Activated CD4-positive, alpha-beta T cell treated with anti-CD3 and anti-CD28 coated beads, Interleukin-2, amount 10 ng/mL, durations not matched to agents 7 days and 5 days (primary cell): ENCODE data around the gene FLRT2. TPM values are rescaled to one million over a fixed set of nuclear protein-coding genes. Genes with fewer than 3 reads are reported as not detected.

Source experiments
- CTCF ChIA-PET: fragments of 350-600 bp; sonication (Branson Sonifier 250); formaldehyde crosslinking; loops from one replicate; lab custom pipeline; 2021; ENCODE audit warnings: antibody characterized with exemption; lab: Charles Lee
- POLR2A ChIA-PET: fragments of 350-600 bp; sonication (Branson Sonifier 250); formaldehyde crosslinking; loops from one replicate; lab custom pipeline; 2021; ENCODE audit warnings: antibody characterized with exemption; lab: Charles Lee
- DNase-seq: peaks from one replicate; pipeline ENCODE4 v3.0.0-alpha.2; 2020
- H3K27ac Mint-ChIP-seq: one replicate; pipeline ENCODE4 v1.8.0; 2021; ENCODE audit warnings: mild to moderate bottlenecking, moderate library complexity, mixed read lengths
- H3K27me3 Mint-ChIP-seq: one replicate; pipeline ENCODE4 v1.8.0; 2021; ENCODE audit warnings: mixed read lengths
- H3K36me3 Mint-ChIP-seq: one replicate; pipeline ENCODE4 v1.8.0; 2021; ENCODE audit warnings: low read depth, mixed read lengths
- H3K4me1 Mint-ChIP-seq: one replicate; pipeline ENCODE4 v1.8.0; 2021; ENCODE audit warnings: mixed read lengths
- H3K4me3 Mint-ChIP-seq: one replicate; pipeline ENCODE4 v1.8.0; 2021; ENCODE audit warnings: mild to moderate bottlenecking, moderate library complexity, mixed read lengths
- H3K9me3 Mint-ChIP-seq: one replicate; pipeline ENCODE4 v1.8.0; 2021; ENCODE audit warnings: mixed read lengths
- total RNA-seq, 2 experiments: library from RNA; stranded (reverse); gene quantifications; one replicate each; pipeline ENCODE4 v1.2.3, GENCODE V29; 2021

FLRT2 gene
- total RNA-seq, 2 experiments from 2014 or later, result not detected

DNA sequence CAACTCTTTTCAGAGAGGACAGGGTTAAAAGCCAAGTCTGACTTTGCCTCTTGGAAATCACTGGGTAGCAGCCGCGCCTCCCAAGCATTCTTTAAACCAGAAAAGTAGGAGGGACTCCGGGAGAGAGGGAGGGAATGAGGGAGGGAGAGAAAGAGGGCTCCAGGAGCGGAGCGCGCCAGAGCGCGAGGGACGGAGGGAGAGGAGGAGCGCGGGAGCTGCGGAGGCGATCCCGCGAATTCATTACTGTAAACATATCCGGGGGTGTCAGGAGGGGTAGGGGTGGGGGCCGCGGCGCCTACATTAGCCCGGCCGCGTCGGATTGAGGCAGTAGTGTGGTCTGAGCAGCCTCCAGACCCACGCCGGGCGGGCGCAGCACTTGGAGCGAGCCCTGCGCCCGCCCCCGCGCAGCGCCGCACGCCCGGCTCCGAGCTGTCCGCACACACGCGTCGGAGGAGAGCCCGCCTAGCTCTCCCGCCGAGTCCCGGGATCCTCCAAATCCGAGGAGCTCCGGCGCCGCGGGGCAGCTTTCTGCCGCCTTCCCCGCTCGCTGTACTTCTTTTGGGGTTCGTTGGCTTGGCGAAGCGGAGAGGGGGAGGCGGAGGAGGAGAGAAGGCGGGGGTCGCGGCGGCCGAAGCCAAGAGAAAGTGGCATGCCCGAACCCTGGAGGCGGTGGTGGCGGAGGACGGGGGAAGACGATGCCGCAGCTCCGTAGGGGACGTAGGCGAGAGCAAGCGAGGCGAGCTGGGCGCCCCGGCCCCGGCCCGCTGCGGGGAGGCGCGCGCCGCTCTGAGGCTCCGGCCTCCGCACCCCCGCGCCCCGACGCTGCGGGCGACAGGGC is 3.3 kb downstream of the FLRT2 start:
- Mint-ChIP-seq H3K27ac (peak overlapping the region; percentile 19), H3K36me3 (peaks cover 1% of the 10 kb centered on the region), H3K27me3 (peaks cover 72% of the 10 kb centered on the region), H3K4me3 (no peak overlapping the region), H3K4me1 (peaks cover 11% of the 10 kb centered on the region), H3K9me3 (peaks cover 2% of the 10 kb centered on the region)
- CTCF ChIA-PET, result no interaction called here
- no peak for DNase-seq
- POLR2A ChIA-PET, result no interaction called here

DNA sequence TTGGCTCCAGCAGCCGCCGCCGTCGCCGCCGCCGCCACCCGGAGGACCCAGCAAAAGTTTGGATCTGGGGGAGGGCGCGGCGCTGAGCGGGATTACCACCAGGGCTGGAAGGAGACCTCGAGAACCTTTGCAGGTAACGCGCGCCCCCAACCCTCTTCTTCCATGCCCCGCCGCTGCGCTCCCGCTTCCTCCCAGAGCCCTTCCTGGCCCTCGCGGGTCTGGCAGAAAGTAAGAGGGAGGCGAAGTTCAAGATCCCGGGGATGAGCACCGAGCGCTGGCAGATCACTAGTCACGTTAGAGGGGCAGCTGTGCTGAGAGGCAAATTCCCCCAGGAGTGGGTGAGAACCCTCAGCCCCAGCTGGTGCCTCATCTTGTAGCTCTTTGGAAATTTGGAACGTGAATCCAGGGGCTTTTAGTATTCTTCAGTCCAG is 3.9 kb downstream of the FLRT2 start:
- no peak overlapping the region for H3K4me3 Mint-ChIP-seq
- peaks cover 2% of the 10 kb centered on the region for H3K9me3 Mint-ChIP-seq
- H3K27ac Mint-ChIP-seq, result no peak overlapping the region
- POLR2A ChIA-PET, result no interaction called here
- CTCF ChIA-PET, result no interaction called here
- H3K27me3 Mint-ChIP-seq, result peaks cover 66% of the 10 kb centered on the region
- peaks cover 1% of the 10 kb centered on the region for H3K36me3 Mint-ChIP-seq
- no peak for DNase-seq
- H3K4me1 Mint-ChIP-seq, result peaks cover 11% of the 10 kb centered on the region

DNA sequence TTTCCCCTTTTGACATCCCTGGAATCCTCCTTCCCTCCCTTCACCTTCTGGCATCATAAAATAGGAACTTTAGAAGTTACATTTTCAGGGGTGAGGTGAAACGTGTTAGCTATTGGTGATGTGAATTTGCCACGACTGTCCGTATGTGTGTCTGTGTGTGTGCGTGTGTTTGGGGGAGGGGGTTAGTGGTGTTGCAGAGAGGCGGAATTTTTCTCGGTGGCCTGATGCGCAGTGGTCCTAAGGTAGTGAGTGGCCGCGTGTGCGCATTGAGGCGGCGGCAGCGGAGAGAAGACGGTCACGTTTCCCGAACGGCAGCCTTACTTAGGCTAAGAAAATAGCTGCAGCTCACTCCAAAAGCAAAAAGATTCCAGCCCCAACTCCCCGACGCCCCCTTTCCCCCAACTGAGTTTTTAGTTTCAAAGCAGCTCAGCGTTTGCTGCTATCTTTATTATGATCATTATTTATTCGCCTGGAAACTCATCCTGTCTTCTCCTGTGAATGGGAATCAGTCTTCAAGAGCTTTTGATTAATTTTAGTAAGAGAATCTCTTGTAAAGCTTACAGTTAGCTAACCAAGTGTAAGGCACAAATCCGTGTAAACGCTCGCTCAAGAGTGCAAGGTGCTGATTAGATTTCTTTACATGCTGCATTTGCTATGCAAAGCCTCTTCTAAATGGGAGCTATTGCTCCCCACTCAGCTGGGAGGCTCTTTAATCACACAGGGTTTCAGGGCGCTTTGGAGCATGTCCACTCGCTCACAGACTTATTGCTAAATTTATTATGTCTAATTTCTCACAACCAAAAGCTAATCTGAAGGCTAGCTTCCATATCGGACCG is 4.7 kb downstream of the FLRT2 start:
- DNase-seq, result no peak
- Mint-ChIP-seq H3K4me3 (no peak overlapping the region), H3K27me3 (peaks cover 59% of the 10 kb centered on the region), H3K27ac (no peak overlapping the region), H3K9me3 (peaks cover 2% of the 10 kb centered on the region), H3K36me3 (peaks cover 1% of the 10 kb centered on the region), H3K4me1 (peaks cover 11% of the 10 kb centered on the region)
- ChIA-PET CTCF (no interaction called here), POLR2A (no interaction called here)

DNA sequence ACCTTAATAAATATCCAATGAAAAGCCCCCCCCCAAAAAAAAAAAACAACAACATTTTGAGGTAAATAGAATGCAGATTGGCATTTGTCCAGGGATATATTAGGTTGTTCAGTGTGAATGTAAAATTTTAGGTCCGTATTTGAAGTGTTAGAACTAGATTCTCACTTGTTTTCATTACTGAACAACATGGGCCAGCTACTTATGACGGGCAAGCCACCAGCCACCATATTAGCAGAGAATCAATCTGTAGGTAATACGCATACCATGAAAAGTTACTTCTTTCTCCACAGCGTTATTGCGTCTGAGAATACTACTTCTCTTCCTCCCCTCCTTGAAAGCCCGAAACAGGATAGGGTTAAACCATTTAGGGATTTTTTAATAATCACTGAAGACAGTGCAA is 5.4 kb downstream of the FLRT2 start:
- Mint-ChIP-seq H3K4me1 (peaks cover 11% of the 10 kb centered on the region), H3K27me3 (peaks cover 53% of the 10 kb centered on the region), H3K9me3 (peaks cover 2% of the 10 kb centered on the region), H3K27ac (no peak overlapping the region), H3K36me3 (peaks cover 1% of the 10 kb centered on the region), H3K4me3 (no peak overlapping the region)
- no peak for DNase-seq
- CTCF ChIA-PET, result no interaction called here
- POLR2A ChIA-PET, result no interaction called here

DNA sequence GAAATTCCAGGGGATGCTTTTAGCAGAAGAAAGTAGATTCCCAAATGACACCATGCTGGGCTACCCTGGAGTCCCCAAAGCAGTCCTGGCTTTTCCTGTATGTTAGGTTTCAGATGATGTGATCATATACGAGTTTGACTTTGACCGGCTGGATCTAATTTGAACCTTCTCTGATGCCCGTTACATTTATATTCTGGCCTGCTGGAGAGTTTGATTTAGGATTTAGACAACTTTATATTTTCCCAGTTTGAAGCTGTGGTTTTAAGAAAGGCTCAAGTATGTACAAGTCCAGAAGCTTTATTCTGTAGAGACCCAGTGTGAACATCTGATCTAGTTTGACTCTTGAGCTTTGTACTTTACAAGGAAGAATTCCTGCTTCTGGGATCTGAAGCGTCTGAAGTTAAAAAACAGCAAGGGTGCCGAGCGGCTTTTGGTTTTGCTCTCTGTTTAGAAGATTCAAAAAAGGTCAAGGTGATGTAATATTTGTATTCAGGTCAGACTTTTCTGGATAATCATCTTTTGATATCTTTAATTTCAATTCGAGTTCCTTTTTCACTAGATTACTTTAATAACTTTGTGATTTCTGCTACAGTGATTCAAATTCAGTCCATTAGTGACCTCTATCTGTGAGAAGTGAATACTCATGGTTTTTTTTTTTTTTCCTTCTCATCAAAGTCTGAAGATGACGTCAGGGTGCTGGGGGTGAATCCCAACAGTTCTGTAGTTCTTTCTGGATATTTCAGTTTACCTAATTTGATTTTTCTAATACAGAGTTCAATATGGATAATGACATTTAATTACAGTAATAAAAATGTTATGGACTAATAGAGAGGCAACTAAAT is 6.3 kb downstream of the FLRT2 start:
- H3K36me3 Mint-ChIP-seq, result peaks cover 1% of the 10 kb centered on the region
- CTCF ChIA-PET, result no interaction called here

DNA sequence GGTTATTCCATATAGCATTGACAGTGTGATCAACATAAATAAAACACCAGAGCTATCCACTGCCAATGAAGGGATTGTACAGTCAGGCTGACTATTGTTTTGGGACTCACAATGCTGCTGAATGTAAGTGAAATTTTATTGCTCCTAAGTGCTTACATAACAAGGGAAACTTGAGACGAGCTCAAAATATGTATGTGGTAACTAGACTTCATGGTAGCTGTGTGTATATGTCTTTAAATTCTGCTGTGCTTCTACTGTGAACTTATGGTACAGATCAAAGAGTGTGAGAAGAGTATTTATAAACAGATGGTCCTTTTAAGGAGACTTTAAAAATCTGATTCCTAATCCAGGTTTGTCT is 6.9 kb downstream of the FLRT2 start:
- ChIA-PET POLR2A (no interaction called here), CTCF (no interaction called here)
- DNase-seq, result no peak
- Mint-ChIP-seq H3K36me3 (peaks cover under 1% of the 10 kb centered on the region), H3K27me3 (peaks cover 38% of the 10 kb centered on the region), H3K4me1 (peaks cover 7% of the 10 kb centered on the region), H3K27ac (no peak overlapping the region), H3K9me3 (peaks cover under 1% of the 10 kb centered on the region), H3K4me3 (no peak overlapping the region)

More for the DNA sequence above, 6.3 kb downstream of the FLRT2 start:
- no peak overlapping the region for H3K4me3 Mint-ChIP-seq
- peaks cover 2% of the 10 kb centered on the region for H3K9me3 Mint-ChIP-seq
- peaks cover 44% of the 10 kb centered on the region for H3K27me3 Mint-ChIP-seq
- peaks cover 11% of the 10 kb centered on the region for H3K4me1 Mint-ChIP-seq
- DNase-seq, result no peak
- POLR2A ChIA-PET, result no interaction called here
- H3K27ac Mint-ChIP-seq, result no peak overlapping the region

DNA sequence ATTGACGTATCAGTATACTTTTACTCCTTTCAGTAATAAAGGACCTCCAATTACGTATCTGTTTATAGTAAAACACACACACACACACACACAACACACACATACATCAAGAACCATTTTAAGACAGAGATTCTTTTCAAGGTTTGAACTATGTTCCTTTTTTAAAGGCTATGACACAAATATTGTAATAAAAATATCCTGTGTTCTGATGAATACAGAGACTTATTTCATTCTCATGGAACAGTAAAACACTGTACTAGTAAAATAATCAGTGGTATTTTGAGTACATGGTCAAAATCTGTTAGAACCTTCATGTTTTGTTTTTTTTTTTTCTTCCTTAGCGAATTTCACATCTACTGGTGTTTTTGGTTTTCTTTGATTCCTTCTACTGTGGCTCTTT is 7.6 kb downstream of the FLRT2 start:
- no peak for DNase-seq
- H3K36me3 Mint-ChIP-seq, result no peaks in the 10 kb centered on the region
- no peak overlapping the region for H3K4me3 Mint-ChIP-seq
- H3K9me3 Mint-ChIP-seq, result no peaks in the 10 kb centered on the region
- peaks cover 31% of the 10 kb centered on the region for H3K27me3 Mint-ChIP-seq
- peaks cover under 1% of the 10 kb centered on the region for H3K4me1 Mint-ChIP-seq
- ChIA-PET POLR2A (no interaction called here), CTCF (no interaction called here)
- no peak overlapping the region for H3K27ac Mint-ChIP-seq

DNA sequence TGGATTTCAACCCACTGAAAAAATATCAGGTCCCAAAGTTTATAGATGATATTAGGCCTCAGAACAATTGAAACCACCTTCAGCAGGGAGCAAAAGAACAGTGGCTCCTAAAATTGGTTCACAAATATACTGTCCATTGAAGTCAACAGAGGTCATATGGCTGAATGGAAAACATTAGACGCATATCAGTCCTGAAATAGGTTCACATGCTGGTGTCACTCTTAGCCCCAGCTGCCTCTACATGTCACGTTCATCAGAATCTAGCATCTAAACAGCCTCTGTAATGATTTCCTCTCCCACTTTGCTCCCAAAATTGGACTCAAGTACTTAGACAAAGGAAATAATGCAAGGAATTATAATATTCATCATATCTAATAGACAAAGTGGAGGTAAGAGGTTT is 8.7 kb downstream of the FLRT2 start:
- H3K4me3 Mint-ChIP-seq, result no peak overlapping the region
- no peaks in the 10 kb centered on the region for H3K9me3 Mint-ChIP-seq
- H3K36me3 Mint-ChIP-seq, result no peaks in the 10 kb centered on the region

DNA sequence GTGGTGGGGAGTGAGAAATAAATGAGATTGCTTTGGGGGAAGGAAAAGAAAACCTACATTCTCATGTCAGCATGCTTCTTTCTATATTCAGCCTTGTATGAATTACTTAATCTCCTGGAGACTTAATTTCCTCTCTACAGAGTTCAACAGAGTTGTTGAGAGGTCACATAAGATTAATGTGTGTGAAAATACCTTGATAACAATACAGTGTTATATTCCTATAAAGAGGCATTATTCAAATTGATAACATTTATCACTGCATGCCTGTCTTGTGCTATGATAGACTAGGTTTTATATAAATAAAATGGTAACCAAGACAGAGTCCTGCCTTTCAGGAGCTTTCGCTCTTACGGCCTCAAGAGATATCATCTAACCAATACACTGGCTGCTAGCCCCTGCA is 9.6 kb downstream of the FLRT2 start:
- Mint-ChIP-seq H3K27me3 (peaks cover 19% of the 10 kb centered on the region), H3K4me3 (no peak overlapping the region), H3K36me3 (no peaks in the 10 kb centered on the region), H3K27ac (no peak overlapping the region), H3K9me3 (no peaks in the 10 kb centered on the region), H3K4me1 (no peaks in the 10 kb centered on the region)
- CTCF ChIA-PET, result no interaction called here
- no peak for DNase-seq
- POLR2A ChIA-PET, result no interaction called here

More for the DNA sequence above, 8.7 kb downstream of the FLRT2 start:
- Mint-ChIP-seq H3K27ac (no peak overlapping the region), H3K4me1 (no peaks in the 10 kb centered on the region), H3K27me3 (peaks cover 26% of the 10 kb centered on the region)
- CTCF ChIA-PET, result no interaction called here
- POLR2A ChIA-PET, result no interaction called here
- no peak for DNase-seq

DNA sequence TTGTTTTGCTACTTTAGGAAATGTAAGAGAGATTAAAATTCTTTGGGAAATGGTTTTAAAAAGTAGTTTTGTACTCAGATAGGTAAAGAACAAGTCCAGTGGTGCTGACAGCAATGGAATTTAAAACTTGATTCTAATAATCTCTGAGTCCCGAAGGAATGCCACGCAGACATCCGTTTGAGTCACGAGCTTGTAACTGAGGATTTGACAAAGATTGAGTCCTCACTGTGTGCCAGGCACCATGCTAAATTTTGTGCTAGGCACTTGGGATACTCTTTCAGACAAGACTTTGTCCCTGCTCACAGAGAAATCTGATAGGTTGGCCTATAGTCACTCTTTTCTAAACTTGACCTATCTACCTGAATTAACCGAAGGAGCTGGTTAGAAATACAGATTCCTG is 12.7 kb downstream of the FLRT2 start:
- H3K4me1 Mint-ChIP-seq, result no peaks in the 10 kb centered on the region
- no peak for DNase-seq
- ChIA-PET CTCF (no interaction called here), POLR2A (no interaction called here)
- H3K9me3 Mint-ChIP-seq, result peaks cover 5% of the 10 kb centered on the region
- H3K36me3 Mint-ChIP-seq, result no peaks in the 10 kb centered on the region
- no peak overlapping the region for H3K4me3 Mint-ChIP-seq
- no peak overlapping the region for H3K27ac Mint-ChIP-seq
- no peaks in the 10 kb centered on the region for H3K27me3 Mint-ChIP-seq

DNA sequence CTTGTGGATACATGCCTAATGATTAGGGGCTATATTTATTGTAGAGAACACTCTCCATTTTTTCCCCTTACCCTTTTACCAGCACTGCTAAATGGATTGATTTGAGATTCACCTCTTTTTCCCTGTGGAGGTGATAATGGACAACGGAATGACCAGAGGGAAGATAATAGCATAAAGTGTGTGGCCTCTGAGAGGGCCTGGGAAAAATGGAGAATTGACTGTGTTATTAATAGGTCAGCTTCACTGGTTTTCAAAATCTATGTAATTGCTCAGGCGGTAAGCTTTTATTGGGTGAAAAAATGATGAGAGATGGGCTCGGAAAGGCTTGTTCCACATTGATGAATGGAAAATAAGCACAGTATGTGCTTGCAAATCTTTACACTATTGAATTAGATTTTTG is 15.8 kb downstream of the FLRT2 start:
- Mint-ChIP-seq H3K4me1 (no peaks in the 10 kb centered on the region), H3K36me3 (no peaks in the 10 kb centered on the region), H3K4me3 (no peak overlapping the region), H3K9me3 (peaks cover 5% of the 10 kb centered on the region), H3K27me3 (no peaks in the 10 kb centered on the region), H3K27ac (no peak overlapping the region)
- ChIA-PET CTCF (no interaction called here), POLR2A (no interaction called here)
- no peak for DNase-seq

DNA sequence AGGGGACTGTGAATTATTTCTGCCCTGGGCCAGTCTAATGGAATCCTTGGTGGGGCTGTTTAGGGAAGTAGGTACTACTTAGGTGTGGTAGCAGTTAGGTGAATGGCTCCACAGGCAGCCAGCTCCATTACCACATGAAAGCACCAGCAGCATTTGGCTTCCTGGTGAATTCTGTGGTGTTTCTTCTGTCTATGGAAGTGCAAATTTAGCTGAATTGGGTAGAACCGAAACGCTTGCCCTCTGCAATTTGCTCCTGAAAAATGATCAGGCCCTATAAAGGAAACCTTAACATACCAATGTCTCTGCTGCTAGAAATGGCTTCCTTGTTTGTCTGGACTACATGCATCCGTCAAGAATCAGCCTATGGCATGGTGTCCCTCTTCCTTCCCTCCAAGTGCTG is 16.4 kb downstream of the FLRT2 start:
- H3K4me3 Mint-ChIP-seq, result no peak overlapping the region
- ChIA-PET POLR2A (no interaction called here), CTCF (no interaction called here)
- H3K27me3 Mint-ChIP-seq, result no peaks in the 10 kb centered on the region
- H3K27ac Mint-ChIP-seq, result no peak overlapping the region
- H3K4me1 Mint-ChIP-seq, result no peaks in the 10 kb centered on the region
- peaks cover 5% of the 10 kb centered on the region for H3K9me3 Mint-ChIP-seq
- DNase-seq, result no peak
- no peaks in the 10 kb centered on the region for H3K36me3 Mint-ChIP-seq

DNA sequence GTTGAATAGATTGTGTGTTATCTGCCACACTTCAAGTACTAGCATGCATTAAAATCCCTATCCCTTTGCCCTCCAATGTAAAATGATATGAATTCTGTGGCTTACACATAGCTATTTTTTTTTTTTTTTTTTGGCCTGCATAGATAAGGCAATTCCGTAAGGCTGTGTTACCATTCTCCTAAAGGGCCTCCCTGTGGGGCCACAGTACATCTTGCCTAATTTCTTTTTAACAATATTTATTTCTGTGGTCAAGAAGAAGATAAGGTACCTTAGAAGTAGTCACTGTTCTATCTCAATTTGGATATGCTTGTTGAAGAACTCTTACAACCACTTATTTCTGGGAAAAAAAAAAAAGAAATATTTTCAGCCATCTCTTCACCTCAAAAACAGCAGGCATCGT is 19.8 kb downstream of the FLRT2 start:
- ChIA-PET CTCF (no interaction called here), POLR2A (no interaction called here)
- DNase-seq, result no peak
- Mint-ChIP-seq H3K4me3 (no peak overlapping the region), H3K9me3 (peaks cover 5% of the 10 kb centered on the region), H3K4me1 (no peaks in the 10 kb centered on the region), H3K27ac (no peak overlapping the region), H3K36me3 (no peaks in the 10 kb centered on the region), H3K27me3 (no peaks in the 10 kb centered on the region)
